MCF 10A (cell line): ENCODE data around the gene SSNA1. TPM values are rescaled to one million over a fixed set of nuclear protein-coding genes. Genes with fewer than 3 reads are reported as not detected.
A peak's percentile ranks its signal among the peaks of the same experiment; 100 is the strongest.

ENCODE experiments used
- BruUV-seq: library from RNA; stranded (reverse); fragments of 400-500 nt; replicated peaks from 2 replicates; lab custom pipeline; 2021; lab: Mats Ljungman, UMichigan
- CTCF ChIA-PET: fragments of 300-600 bp; sonication (Branson Sonifier 250); formaldehyde crosslinking; extraction: SDS; loops from one replicate; lab custom pipeline; 2021; ENCODE audit warnings: antibody characterized with exemption, inconsistent platforms; lab: Yijun Ruan, JAX
- POLR2A ChIA-PET: fragments of 300-600, 350-650 bp; sonication (Branson Sonifier 250); formaldehyde crosslinking; extraction: SDS; loops from one replicate; lab custom pipeline; 2020; ENCODE audit warnings: antibody characterized with exemption, inconsistent platforms; lab: Yijun Ruan, JAX
- DNase-seq: peaks from one replicate; pipeline ENCODE4 v3.0.0-alpha.2; 2018; ENCODE audit not compliant: unreplicated experiment
- H3K27ac Mint-ChIP-seq: one replicate; pipeline ENCODE4 v1.8.0; 2022; ENCODE audit warnings: mild to moderate bottlenecking, low read depth, mixed read lengths; ENCODE audit not compliant: unreplicated experiment
- H3K27me3 Mint-ChIP-seq: one replicate; pipeline ENCODE4 v1.8.0; 2022; ENCODE audit warnings: mixed read lengths; ENCODE audit not compliant: insufficient read depth, unreplicated experiment
- H3K36me3 Mint-ChIP-seq: one replicate; pipeline ENCODE4 v1.8.0; 2022; ENCODE audit warnings: mild to moderate bottlenecking, moderate library complexity, mixed read lengths; ENCODE audit not compliant: insufficient read depth, unreplicated experiment
- H3K4me1 Mint-ChIP-seq: one replicate; pipeline ENCODE4 v1.8.0; 2022; ENCODE audit warnings: mixed read lengths; ENCODE audit not compliant: insufficient read depth, unreplicated experiment
- H3K4me3 Mint-ChIP-seq: one replicate; pipeline ENCODE4 v1.8.0; 2022; ENCODE audit warnings: mild to moderate bottlenecking, moderate library complexity, mixed read lengths; ENCODE audit not compliant: unreplicated experiment
- H3K9me3 Mint-ChIP-seq: one replicate; pipeline ENCODE4 v1.8.0; 2022; ENCODE audit warnings: mixed read lengths; ENCODE audit not compliant: unreplicated experiment
- CTCF ChIP-seq: fragments of 200-600 bp; IDR thresholded peaks from one replicate; pipeline ENCODE4 v1.8.0; 2022; ENCODE audit warnings: antibody characterized with exemption, mild to moderate bottlenecking; ENCODE audit not compliant: unreplicated experiment
- intact Hi-C: fragments of 100-400 bp; cut with micrococcal nuclease; formaldehyde crosslinking; loops from 2 replicates; pipeline ENCODE4 v1.14.1; 2022
- total RNA-seq: library from RNA; stranded (reverse); gene quantifications from 2 replicates; pipeline ENCODE4 v1.2.3, GENCODE V29; 2022

SSNA1 gene
- total RNA-seq, 1 experiment from 2014 or later: 81.4 TPM

GRCh38 chr9:137198051-137198901 lies 9.8 kb downstream of the SSNA1 start:
- ChIA-PET POLR2A (interaction anchor here (0.6 to 3.6 kb wide), 6 partner anchors 10 to 425 kb away, joined by 3 to 43 read pairs (median 10); partner anchors contain the start of genes ANAPC2, CYSRT1, RNF224 and SSNA1), CTCF (interaction anchor here (0.5 to 1.3 kb wide), 6 partner anchors 25 to 138 kb away, joined by 3 to 7 read pairs (median 3); no protein-coding TSS in a partner anchor)
- Mint-ChIP-seq H3K4me3 (peak overlapping the region; percentile 76), H3K9me3 (no peaks in the 10 kb centered on the region), H3K36me3 (peaks cover 8% of the 10 kb centered on the region), H3K27me3 (no peaks in the 10 kb centered on the region), H3K4me1 (peaks cover 18% of the 10 kb centered on the region), H3K27ac (no peak overlapping the region)
- DNase-seq: peak; percentile 53
- BruUV-seq: no TSS peak
- no peak for TF ChIP-seq CTCF
- intact Hi-C loops: no loop called here

- H3K27me3 Mint-ChIP-seq: no peaks in the 10 kb centered on the region
- H3K9me3 Mint-ChIP-seq: no peaks in the 10 kb centered on the region
- peaks cover 8% of the 10 kb centered on the region for H3K36me3 Mint-ChIP-seq
- intact Hi-C loops: no loop called here
- DNase-seq: no peak
- TF ChIP-seq CTCF: no peak
- ChIA-PET CTCF (interaction anchor here (0.6 to 1.3 kb wide), 5 partner anchors 18 to 711 kb away, joined by 3 to 7 read pairs (median 4); no protein-coding TSS in a partner anchor), POLR2A (interaction anchor here (1.5 to 3.6 kb wide), 4 partner anchors 10 to 69 kb away, joined by 5 to 43 read pairs (median 22); partner anchors contain the start of genes ANAPC2, CYSRT1, RNF224 and SSNA1)
- H3K4me1 Mint-ChIP-seq: peaks cover 18% of the 10 kb centered on the region
- H3K4me3 Mint-ChIP-seq: peak overlapping the region; percentile 76
- H3K27ac Mint-ChIP-seq: no peak overlapping the region
- no TSS peak for BruUV-seq
These were observed 10.4 kb downstream of the SSNA1 start for GRCh38 chr9:137198902-137199283.

- intact Hi-C loops: no loop called here
- Mint-ChIP-seq H3K27me3 (no peaks in the 10 kb centered on the region), H3K4me3 (peak overlapping the region; percentile 76), H3K36me3 (peaks cover 8% of the 10 kb centered on the region), H3K27ac (no peak overlapping the region), H3K4me1 (peaks cover 18% of the 10 kb centered on the region), H3K9me3 (no peaks in the 10 kb centered on the region)
- no peak for DNase-seq
- CTCF ChIA-PET: interaction anchor here (0.6 to 1.3 kb wide), 4 partner anchors 17 to 711 kb away, joined by 3 to 7 read pairs (median 5); no protein-coding TSS in a partner anchor
- no peak for TF ChIP-seq CTCF
- POLR2A ChIA-PET: interaction anchor here (1.5 to 3.6 kb wide), 4 partner anchors 11 to 70 kb away, joined by 5 to 43 read pairs (median 22); partner anchors contain the start of genes ANAPC2, CYSRT1, RNF224 and SSNA1
- no TSS peak for BruUV-seq
These were observed 11.1 kb downstream of the SSNA1 start for GRCh38 chr9:137199411-137200121.
